Lower leg skin (tissue), 4 donors: Measurements from ENCODE around the gene KCTD18. TPM values are rescaled to one million over a fixed set of nuclear protein-coding genes. Genes with fewer than 3 reads are reported as not detected.

Experiments used
- DNase-seq, 2 donors: peaks; one replicate each; pipeline ENCODE4 v3.0.0-alpha.2; 2019; ENCODE audit warnings: low spot score in 2 of 2
- H3K4me3 ChIP-seq: fragments of 200-600 bp; sonication (generic); 2 replicates; pipeline ENCODE4 v1.5.1; 2017; ENCODE audit warnings: mild to moderate bottlenecking, low read depth; ENCODE audit not compliant: poor library complexity, severe bottlenecking
- POLR2A ChIP-seq, 2 donors: fragments of 450-650 bp; IDR thresholded peaks; one replicate each; pipeline ENCODE4 v1.6.1; 2016 to 2017; ENCODE audit warnings: antibody characterized with exemption in 2 of 2, mild to moderate bottlenecking in 1 of 2, moderate library complexity in 1 of 2
- WGBS, 2 donors: methylation state at CpG; one replicate each; pipeline ENCODE4 v1.1.5; 2018; 5-methylcytosine and 5-hydroxymethylcytosine counted together
- intact Hi-C: fragments of 100-400 bp; cut with DNase I; formaldehyde crosslinking; loops from one replicate; pipeline ENCODE4 v1.15.0; 2023; ENCODE audit warnings: low total_unique reads
- total RNA-seq, 4 donors: library from RNA; depleted of rRNA; stranded (reverse); fragments of >200 nt; gene quantifications; one replicate each; pipeline ENCODE4 v1.1.0, GENCODE V29; 2016
- TF ChIP-seq, protein P1 (sequence below), 3 donors: fragments of 450-650 bp; IDR thresholded peaks; one replicate each; pipeline ENCODE4 v1.5.1; 2016; ENCODE audit warnings: antibody characterized with exemption in 3 of 3, mild to moderate bottlenecking in 3 of 3, moderate library complexity in 2 of 3

The KCTD18 gene
- total RNA-seq, 4 donors from 2014 or later, result 16.9 to 26.2 (median 21.9) TPM

DNA sequence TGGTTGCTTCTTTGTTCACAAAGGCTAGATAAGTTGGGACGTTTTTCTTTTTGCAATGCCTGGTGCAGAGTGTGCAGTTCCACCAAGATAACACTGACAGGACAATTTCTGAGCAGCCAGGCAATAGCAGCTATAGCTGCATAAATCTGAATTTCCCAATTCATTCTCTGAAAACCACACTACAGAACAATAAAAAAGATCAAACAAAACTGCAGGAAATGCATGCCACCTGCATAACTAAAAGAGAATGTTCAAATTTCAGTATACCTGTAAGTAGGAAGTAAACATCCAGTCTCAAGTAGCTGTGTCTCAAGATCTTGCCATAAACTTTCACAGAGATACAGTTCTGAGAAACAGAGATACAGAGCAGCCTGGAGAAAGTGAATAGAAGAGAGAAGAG is 5.3 kb upstream of the KCTD18 start:
- no peak overlapping the region for H3K4me3 ChIP-seq
- no peak for DNase-seq
- TF ChIP-seq POLR2A (IDR thresholded peaks at IDR 0.05), result no peak
- TF ChIP-seq, protein P1, sequence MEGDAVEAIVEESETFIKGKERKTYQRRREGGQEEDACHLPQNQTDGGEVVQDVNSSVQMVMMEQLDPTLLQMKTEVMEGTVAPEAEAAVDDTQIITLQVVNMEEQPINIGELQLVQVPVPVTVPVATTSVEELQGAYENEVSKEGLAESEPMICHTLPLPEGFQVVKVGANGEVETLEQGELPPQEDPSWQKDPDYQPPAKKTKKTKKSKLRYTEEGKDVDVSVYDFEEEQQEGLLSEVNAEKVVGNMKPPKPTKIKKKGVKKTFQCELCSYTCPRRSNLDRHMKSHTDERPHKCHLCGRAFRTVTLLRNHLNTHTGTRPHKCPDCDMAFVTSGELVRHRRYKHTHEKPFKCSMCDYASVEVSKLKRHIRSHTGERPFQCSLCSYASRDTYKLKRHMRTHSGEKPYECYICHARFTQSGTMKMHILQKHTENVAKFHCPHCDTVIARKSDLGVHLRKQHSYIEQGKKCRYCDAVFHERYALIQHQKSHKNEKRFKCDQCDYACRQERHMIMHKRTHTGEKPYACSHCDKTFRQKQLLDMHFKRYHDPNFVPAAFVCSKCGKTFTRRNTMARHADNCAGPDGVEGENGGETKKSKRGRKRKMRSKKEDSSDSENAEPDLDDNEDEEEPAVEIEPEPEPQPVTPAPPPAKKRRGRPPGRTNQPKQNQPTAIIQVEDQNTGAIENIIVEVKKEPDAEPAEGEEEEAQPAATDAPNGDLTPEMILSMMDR (IDR thresholded peaks at IDR 0.05), result no peak
- WGBS, 2 donors, result 24 to 36% methylated on average over 1 of the region's 1 CpG
- intact Hi-C loops, result no loop called here

DNA sequence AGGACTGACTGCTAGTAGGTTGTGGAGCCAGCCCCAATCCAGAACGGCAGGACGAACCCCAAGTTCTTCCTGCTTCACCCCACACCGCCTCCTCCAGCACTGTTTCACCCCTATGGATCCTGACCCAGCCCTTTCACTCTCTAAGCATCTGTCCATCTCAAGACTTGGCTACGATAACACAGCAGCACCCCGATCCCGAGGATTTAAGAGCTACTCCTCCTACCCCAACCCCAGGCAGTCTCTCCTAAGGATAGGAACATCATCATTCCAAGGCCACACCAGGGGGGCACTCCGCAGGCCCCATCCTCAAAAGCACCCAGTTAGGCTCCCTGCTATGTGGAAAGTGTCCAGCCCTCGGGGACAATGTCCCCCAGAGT is 645 bp downstream of the KCTD18 start:
- H3K4me3 ChIP-seq, result peak overlapping the region; percentile 79
- DNase-seq, result no peak
- TF ChIP-seq, protein P1 (IDR thresholded peaks at IDR 0.05), result no peak
- TF ChIP-seq POLR2A (IDR thresholded peaks at IDR 0.05), result no peak
- intact Hi-C loops, result no loop called here
- WGBS, 2 donors, result 20 to 28% methylated on average over 8 of the region's 8 CpGs

DNA sequence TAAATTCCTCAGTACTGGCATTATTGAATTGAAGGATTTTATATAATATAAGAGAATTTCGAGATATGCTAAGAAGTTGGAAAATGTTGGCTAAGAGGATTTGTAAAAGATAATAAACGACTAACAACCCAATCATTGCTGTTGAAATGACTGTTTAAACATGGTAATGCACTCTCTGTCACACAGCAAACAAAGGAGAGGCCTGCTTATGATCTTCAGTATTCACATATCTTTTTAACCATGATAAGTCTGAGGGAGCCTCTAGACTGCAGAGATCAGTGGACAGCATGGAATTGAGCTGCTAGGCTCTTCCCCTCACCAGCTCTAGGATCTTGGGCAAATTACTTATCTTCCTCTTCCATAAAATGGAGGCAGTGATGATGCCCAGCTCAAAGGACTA is 2.7 kb downstream of the KCTD18 start:
- DNase-seq, result no peak
- no peak overlapping the region for H3K4me3 ChIP-seq
- WGBS, 2 donors, result 90 to 94% methylated on average over 2 of the region's 2 CpGs
- intact Hi-C loops, result no loop called here
- no peak for TF ChIP-seq POLR2A (IDR thresholded peaks at IDR 0.05)
- TF ChIP-seq, protein P1 (IDR thresholded peaks at IDR 0.05), result no peak

DNA sequence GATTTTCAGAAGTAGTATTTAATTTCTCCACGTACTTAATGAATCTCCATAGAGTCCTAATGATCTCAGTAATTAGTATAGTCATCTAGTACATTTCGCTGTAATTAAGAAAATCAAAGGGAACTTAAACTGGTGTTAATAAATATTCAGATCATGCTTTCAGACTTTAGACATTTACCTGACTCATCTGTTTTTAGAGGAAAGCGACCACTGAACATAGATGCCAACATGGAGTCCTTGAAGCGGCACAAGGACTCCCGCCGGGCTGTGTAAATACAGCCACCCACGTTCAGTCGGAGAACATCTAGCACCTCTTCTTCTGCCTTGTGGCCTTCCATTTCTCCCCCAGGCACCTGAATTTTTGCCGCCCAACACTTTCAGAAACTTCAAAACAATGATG is 3.2 kb downstream of the KCTD18 start:
- 78 to 81% methylated on average over 9 of the region's 9 CpGs for WGBS, 2 donors
- TF ChIP-seq, protein P1 (IDR thresholded peaks at IDR 0.05), result no peak
- no peak for TF ChIP-seq POLR2A (IDR thresholded peaks at IDR 0.05)
- intact Hi-C loops, result no loop called here

DNA sequence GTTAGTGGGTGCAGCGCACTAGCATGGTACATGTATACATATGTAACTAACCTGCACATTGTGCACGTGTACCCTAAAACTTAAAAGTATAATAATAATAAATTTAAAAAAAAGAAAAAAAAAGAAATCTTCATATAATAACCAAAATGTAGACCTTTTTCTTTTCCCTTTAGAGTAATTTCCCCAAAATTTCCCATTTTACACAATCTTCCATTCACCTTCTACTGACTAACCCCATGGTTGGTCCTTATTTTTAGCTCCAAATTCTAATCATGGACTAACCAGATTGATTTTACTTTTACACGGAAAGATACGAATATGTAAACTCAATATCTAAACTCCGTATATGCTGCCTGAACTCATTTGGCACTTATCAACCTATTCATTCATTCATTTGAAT is 7.7 kb downstream of the KCTD18 start:
- 96 to 98% methylated on average over 5 of the region's 5 CpGs for WGBS, 2 donors
- H3K4me3 ChIP-seq, result no peak overlapping the region
- no peak for DNase-seq
- TF ChIP-seq, protein P1 (IDR thresholded peaks at IDR 0.05), result no peak
- no peak for TF ChIP-seq POLR2A (IDR thresholded peaks at IDR 0.05)
- intact Hi-C loops, result no loop called here

More for the DNA sequence above, 3.2 kb downstream of the KCTD18 start:
- no peak overlapping the region for H3K4me3 ChIP-seq
- DNase-seq, result no peak

DNA sequence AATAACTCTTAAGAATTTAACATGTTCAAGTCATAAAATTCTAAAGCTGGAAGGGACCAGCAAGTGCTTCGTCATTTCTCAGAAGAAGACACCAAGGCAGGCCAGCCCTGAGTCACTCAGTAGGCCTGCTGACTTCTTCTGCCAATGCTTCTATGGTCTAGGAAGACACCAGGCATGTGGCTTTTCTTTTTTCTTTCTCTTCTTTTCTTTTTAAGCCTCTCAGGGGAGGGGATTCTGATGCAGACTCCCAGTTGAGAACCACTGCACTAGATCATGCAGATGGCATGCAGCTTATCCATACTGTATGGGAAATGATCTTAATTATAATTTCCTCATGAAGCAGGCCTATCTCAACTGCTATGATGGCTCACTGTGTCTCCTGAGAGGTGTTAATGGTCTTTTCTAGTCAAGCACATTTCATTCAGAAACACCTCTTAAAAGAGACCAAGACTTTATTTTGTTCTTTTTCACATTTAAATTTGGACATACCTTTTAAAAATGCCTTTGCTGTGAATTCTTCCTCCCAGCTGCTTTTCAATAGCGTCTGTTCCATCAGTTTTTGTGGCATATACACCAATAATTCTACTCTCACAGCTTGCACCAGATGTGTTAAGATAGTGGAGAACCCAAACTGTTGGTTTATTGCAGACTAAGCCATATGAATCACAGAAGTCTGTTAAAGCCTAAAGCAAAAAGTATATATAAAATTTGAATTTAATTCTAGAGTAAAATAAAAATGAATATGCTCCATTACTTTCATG is 11.3 kb downstream of the KCTD18 start:
- no peak overlapping the region for H3K4me3 ChIP-seq
- no peak for TF ChIP-seq POLR2A (IDR thresholded peaks at IDR 0.05)
- TF ChIP-seq, protein P1 (IDR thresholded peaks at IDR 0.05), result no peak
- intact Hi-C loops, result no loop called here
- DNase-seq, result no peak
- 80 to 82% methylated on average over 2 of the region's 2 CpGs for WGBS, 2 donors
